NCI-H345 treated with DMSO at 0.1 percent for 48 hours (cell line): ENCODE results near the gene SHC4.

Experiments used
- DNase-seq: peaks from one replicate; lab custom pipeline; 2025; ENCODE audit not compliant: unreplicated experiment; lab: John Stamatoyannopoulos, UW

SHC4 gene

GRCh38 chr15:48889925-48890324, 73.8 kb downstream of the SHC4 start:
- no peak for DNase-seq

DNA sequence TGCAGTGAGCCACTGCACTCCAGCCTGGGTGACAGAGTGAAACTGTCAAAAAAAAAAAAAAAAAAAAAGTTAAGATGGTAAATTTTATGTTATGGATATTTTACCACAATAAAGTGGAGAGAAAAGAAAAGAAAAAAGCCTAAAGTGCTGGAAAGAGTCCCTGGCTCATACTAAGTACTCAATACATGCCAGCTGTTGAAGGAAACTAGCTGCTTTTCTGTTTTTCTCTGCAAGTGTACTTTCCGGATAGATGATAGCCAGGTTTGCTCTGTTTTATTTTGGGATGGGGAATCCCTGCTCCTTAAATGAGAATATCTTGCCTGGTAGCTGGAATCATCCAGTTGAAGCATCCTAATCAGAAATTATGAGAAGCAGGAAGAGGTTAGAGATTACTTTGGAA, 74.9 kb downstream of the SHC4 start:
- no peak for DNase-seq

GRCh38 chr15:48888191-48888590, 75.5 kb downstream of the SHC4 start:
- no peak for DNase-seq

GRCh38 chr15:48887144-48887543, 76.6 kb downstream of the SHC4 start:
- no peak for DNase-seq

DNA sequence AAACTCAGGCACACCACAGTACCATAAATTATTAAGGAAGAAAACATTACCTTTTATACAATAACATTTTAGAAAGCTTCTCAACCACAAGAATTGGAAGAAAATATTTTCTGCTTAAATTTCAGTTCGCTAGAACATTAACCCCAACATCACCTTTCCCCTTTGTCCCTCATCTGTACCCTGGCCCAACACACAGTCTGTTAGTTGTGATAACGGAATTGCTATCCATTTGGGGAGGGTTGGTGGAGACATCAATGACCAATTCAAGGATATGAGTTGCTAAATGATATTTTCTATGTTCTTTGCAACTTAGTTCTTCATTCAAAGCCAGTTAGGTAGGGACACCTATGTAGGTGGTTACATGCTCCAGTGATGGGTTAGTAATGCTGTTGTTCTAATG, 80.0 kb downstream of the SHC4 start:
- DNase-seq, result no peak

- DNase-seq, result no peak
Measured at GRCh38 chr15:48880070-48880634, 83.6 kb downstream of the SHC4 start.

- DNase-seq, result peak; percentile 81
Measured at GRCh38 chr15:48877630-48878595, 85.8 kb downstream of the SHC4 start, which contains the start of gene EID1. Gene EID1, plus strand, starts transcription at chr15:48878134. Its CDS starts 43 bp downstream, at chr15:48878177.

GRCh38 chr15:48876057-48876456, 87.7 kb downstream of the SHC4 start:
- no peak for DNase-seq

DNA sequence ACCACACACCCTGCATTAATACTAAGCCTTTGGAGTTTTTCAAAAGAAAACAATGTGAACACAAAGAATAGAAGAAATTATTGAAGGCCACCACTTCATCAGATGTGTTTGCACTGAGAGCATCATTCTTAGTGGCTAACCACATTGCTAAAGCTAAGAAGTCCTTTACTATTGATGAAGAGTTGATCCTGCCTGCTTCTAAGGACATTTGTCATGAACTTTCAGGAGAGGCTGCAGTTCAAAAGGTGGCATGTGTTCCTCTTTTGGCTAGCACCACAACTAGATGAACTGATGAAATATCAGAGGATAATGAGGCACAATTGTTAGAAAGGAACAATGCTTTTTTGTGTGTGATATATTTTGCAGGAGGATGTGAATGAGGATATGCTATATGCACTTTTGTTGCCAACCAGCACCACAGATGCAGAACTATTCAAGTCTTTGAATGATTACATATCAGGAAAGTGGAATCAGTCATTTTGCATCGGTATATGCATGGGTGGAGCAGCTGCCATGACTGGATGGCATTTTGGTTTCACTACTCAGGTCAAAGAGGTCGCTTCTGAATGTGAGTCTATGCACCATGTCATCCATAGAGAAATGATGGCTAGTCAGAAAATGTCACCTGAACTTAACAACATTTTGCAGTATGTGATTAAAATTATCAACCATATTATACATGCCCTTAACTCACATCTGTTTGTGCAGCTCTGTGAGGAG, 88.3 kb downstream of the SHC4 start:
- DNase-seq, result no peak

GRCh38 chr15:48872632-48873031, 91.1 kb downstream of the SHC4 start:
- DNase-seq, result no peak

- DNase-seq, result no peak
Measured at GRCh38 chr15:48871542-48871941, 92.2 kb downstream of the SHC4 start.

DNA sequence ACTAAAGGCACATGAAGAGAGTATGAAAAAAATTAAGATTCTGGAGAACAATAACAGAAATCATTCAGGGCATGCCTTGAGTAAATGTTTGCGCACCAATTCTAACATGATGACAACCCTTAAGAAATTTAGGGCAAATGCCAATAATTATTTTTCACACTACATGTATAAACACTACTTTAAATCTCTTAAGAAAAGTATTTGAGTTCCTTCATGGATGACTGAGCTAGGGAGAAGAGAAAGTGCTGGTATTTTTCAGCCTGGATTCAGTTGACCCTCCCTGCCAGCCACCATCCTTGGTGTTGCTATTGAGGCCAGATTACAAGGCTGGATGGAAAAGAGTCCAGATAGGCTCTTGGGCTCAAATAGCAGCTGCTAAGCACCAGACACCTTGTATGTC, 93.8 kb downstream of the SHC4 start:
- no peak for DNase-seq

GRCh38 chr15:48868536-48868935, 95.2 kb downstream of the SHC4 start:
- no peak for DNase-seq

DNA sequence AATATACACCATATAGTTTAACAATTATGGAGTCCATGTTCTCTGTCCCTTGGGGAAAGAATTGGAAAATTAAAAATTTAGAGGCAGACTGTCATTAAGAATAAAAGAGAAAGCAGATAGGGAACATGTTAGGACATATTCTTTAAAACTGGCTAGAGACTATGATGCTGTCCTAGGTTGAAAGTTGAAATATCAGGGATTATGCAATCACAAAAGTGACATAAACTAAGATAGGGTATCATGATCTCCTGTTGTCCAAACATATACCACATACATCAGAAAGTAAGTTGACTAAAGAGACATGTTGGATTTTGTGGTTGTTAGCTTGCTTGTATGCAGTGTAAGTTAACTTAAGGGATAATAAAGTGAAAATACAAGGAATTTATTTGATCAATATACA, 95.7 kb downstream of the SHC4 start:
- no peak for DNase-seq

GRCh38 chr15:48866141-48866563, 97.6 kb downstream of the SHC4 start:
- DNase-seq, result no peak

DNA sequence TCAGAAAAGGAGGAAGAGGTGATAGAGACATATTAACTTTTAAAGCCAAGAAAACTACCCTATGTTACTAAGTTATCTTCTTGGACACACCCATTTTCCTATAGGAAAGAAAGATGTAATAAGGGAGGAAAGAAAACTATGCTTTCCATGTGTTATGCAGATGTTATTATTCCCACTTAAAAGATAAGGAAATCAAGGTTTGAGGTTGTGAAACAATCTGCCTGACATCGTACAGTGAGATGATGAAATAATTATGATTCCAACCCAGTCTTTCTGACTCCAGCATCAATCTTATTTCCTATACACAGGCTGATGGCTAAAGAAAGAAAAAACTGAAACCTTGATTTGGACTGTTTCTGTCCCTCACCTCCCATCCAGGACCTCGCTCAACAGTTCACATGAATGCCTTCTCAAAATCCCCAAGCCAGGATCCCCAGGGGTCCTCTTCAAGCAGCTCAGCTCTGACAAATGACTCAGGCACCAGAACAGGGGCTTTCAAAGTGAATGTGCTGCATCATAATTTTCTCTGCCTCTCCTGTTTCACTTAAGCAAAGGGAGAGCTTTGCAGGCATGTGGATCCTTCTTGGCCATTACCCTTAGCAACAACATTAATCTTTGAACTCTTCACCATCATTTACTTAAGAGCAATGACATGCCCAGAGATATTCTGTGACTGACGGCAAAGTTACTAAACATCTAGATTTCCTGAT, 98.2 kb downstream of the SHC4 start:
- no peak for DNase-seq

DNA sequence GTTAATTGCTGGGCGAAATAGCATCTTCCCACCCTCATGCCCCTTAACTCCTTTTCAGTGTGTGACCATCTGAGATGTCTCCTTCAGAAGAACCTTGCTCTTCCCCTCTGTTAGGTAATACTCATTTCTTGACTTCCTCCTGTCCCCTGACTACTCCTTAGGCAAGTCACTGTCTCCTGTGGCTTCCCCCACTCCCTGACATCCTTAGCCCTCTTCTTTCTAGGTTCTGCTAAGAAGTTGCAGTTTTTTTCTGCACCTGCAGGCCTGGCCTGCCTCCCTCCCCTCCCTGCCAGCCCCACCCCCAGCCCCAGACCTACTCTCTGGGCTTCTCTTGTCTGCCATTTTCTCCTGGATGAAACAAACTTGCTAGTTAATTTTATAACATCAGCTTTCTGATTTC, 101.0 kb downstream of the SHC4 start:
- no peak for DNase-seq

DNA sequence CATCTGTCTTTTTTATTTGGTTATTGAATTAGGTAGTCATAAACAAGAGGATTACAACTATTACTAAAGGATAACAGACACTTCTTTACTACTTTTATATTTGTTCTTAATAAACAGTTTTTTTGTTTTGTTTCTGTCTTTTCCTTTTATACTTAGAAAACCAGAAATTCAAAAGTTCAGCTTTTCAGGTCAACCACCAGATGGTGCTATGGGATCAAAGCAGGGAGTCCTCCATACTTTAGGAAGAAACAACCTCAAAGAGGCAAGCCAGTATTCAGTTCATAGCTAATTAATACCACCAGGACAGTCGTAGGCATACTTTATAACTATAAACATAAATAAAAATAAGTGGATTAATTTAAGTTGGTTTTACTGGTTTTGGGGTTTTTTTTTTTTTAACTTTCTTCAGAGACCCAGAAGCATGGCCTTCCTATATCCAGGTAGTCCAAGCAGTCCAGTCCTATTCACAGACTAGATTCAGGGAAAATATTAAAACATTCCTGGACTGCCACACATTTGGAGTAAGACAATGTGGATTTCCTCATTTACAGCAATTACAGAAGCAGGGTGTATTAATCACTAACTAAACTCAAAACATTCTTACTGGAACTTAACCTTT, 101.8 kb downstream of the SHC4 start:
- DNase-seq, result peak; percentile 33

DNA sequence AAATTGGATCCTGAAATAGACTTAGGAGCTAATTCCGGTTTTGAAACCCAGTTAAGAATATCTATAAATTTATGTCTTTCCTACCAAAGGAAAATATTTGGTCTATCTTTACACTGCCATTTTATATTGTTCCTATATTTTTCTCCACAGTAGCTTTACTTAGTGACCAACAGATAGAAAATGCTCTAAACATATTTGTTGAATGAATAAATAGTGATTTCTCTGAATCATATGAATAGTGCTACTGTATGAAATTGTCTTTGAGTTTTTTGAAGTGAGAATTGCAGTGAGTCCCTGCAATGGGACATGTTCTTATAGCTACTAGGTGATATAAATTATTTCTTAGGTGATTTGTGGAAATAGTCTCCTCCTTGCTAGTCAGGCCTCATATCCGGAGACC, 104.3 kb downstream of the SHC4 start:
- no peak for DNase-seq

DNA sequence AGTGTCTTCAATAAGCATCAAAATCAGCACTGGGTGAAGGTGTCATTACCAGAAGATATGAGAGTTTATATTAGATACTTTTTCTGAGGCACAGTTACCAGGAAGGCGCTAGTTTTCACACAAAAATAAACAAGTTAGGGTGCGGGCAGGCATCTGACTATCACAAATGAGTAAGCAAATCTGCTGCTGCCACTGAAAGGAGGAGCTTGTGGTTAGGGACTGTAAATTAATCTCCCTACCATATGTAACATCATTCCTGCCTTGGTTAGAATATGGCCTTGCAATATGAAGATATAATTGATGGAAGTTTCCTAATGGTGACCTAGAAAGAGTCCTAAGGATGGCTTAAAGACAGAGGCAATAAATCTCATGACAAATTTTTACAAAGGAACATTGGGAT, 105.3 kb downstream of the SHC4 start:
- no peak for DNase-seq

DNA sequence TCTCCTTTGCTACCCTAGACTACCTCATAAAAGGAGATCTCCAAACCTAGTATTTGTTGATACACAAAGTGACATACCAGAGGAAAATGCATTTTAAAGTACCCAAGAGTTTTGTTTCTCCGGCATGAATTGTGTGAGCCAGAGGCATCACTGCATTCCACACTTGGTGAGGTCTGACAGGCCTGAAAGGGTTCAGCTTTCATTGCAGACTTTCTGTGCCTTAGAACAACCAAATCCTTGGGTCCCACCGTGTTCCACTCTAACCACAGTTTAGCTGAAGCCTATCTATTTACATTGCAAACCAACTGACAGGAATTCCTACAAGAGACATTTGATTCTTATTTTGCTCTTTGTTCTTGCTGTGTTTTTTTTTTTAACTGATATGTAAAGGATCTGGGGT, 106.8 kb downstream of the SHC4 start:
- DNase-seq, result no peak
